Brain microvascular endothelial cell (primary cell): ENCODE results near the gene RFTN1.

Source experiments
- DNase-seq: peaks from one replicate; pipeline ENCODE4 v3.0.0-alpha.2; 2020
- H3K27ac ChIP-seq: fragments of 250-450 bp; sonication (Bioruptor Pico); 2 replicates; pipeline ENCODE4 v1.5.1; 2020; ENCODE audit warnings: mild to moderate bottlenecking, moderate library complexity
- H3K27me3 ChIP-seq: fragments of 250-450 bp; sonication (Bioruptor Pico); replicated peaks from 2 replicates; pipeline ENCODE4 v1.5.1; 2020; ENCODE audit warnings: mild to moderate bottlenecking
- H3K36me3 ChIP-seq: fragments of 250-450 bp; sonication (Bioruptor Pico); replicated peaks from 2 replicates; pipeline ENCODE4 v1.5.1; 2020; ENCODE audit warnings: mild to moderate bottlenecking
- H3K4me3 ChIP-seq: 2 replicates; pipeline ENCODE4 v1.5.1; 2011; ENCODE audit warnings: low read depth, mild to moderate bottlenecking, control low read depth, low read length, moderate library complexity
- CTCF ChIP-seq: IDR thresholded peaks from 2 replicates; pipeline ENCODE4 v1.5.1; 2011; ENCODE audit warnings: low read depth, mild to moderate bottlenecking, moderate library complexity, low read length, control low read depth, inconsistent platforms; ENCODE audit errors: missing control alignments
- in situ Hi-C: cut with HindIII; loops from 2 replicates; pipeline ENCODE4 v1.10.0; 2017; ENCODE audit warnings: low sequenced_read_pairs, low pct_ligation_motif_present

RFTN1 gene

GRCh38 chr3:16506884-16507577 is 6.5 kb downstream of the RFTN1 start:
- in situ Hi-C loops = no loop called here
- Histone ChIP-seq H3K27me3 (no peaks in the 10 kb centered on the region), H3K36me3 (peaks cover 6% of the 10 kb centered on the region), H3K27ac (no peak overlapping the region), H3K4me3 (no peak overlapping the region)
- no peak for DNase-seq
- no peak for TF ChIP-seq CTCF

GRCh38 chr3:16506451-16506850 is 7.0 kb downstream of the RFTN1 start:
- in situ Hi-C loops = no loop called here
- DNase-seq = no peak
- Histone ChIP-seq H3K27me3 (no peaks in the 10 kb centered on the region), H3K36me3 (peaks cover 6% of the 10 kb centered on the region), H3K4me3 (no peak overlapping the region), H3K27ac (no peak overlapping the region)
- TF ChIP-seq CTCF = no peak

GRCh38 chr3:16504692-16505091 is 8.8 kb downstream of the RFTN1 start:
- in situ Hi-C loops = no loop called here
- no peak for TF ChIP-seq CTCF
- DNase-seq = no peak
- H3K27ac ChIP-seq = no peak overlapping the region
- no peak overlapping the region for H3K4me3 ChIP-seq
- H3K36me3 ChIP-seq = peaks cover 14% of the 10 kb centered on the region
- H3K27me3 ChIP-seq = no peaks in the 10 kb centered on the region

- in situ Hi-C loops = no loop called here
- H3K27ac ChIP-seq = no peak overlapping the region
- DNase-seq = no peak
Observed at GRCh38 chr3:16504242-16504641, 9.3 kb downstream of the RFTN1 start.

GRCh38 chr3:16503191-16503776 is 10.2 kb downstream of the RFTN1 start:
- DNase-seq = no peak
- no peak overlapping the region for H3K4me3 ChIP-seq
- H3K36me3 ChIP-seq = peaks cover 14% of the 10 kb centered on the region
- no peaks in the 10 kb centered on the region for H3K27me3 ChIP-seq
- in situ Hi-C loops = no loop called here
- no peak for TF ChIP-seq CTCF
- no peak overlapping the region for H3K27ac ChIP-seq

More at GRCh38 chr3:16504242-16504641, 9.3 kb downstream of the RFTN1 start:
- no peak for TF ChIP-seq CTCF
- Histone ChIP-seq H3K36me3 (peaks cover 14% of the 10 kb centered on the region), H3K27me3 (no peaks in the 10 kb centered on the region), H3K4me3 (no peak overlapping the region)
